Thyroid gland (tissue), 4 donors: ENCODE measurements around the gene RETN.

Experiments used
- CTCF ChIP-seq, 6 experiments: fragments of 200-600 bp in 3 of 6; fragments of 450-650 bp in 3 of 6; sonication (generic) in 3 of 6; IDR thresholded peaks; one replicate each; pipeline ENCODE4 v1.5.1; 2016 to 2019; ENCODE audit warnings: antibody characterized with exemption in 6 of 6, mild to moderate bottlenecking in 2 of 6, inconsistent platforms in 1 of 6, moderate library complexity in 1 of 6
- POLR2A ChIP-seq, 2 donors: fragments of 450-650 bp; IDR thresholded peaks; one replicate each; pipeline ENCODE4 v1.6.1; 2017; ENCODE audit warnings: antibody characterized with exemption in 2 of 2, mild to moderate bottlenecking in 2 of 2, moderate library complexity in 1 of 2

- TF ChIP-seq CTCF (IDR thresholded peaks at IDR 0.05) (no peak), POLR2A (IDR thresholded peaks at IDR 0.05) (no peak)
Measured at GRCh38 chr19:7661744-7662538, 6.9 kb upstream of the RETN start.
